SK-N-SH (cell line): ENCODE measurements around the gene MAMDC4. TPM values are rescaled to one million over a fixed set of nuclear protein-coding genes. Genes with fewer than 3 reads are reported as not detected.
"Not testable (repeated sequence)": the region's sequence is repeated elsewhere in the genome, so short reads cannot be mapped to it uniquely, and the experiment has no call there.

Experiments used
- CTCF ChIA-PET: fragments of 300-600, 350-600 bp; formaldehyde crosslinking; extraction: SDS; loops from one replicate; lab custom pipeline; 2021; lab: Yijun Ruan, JAX
- POLR2A ChIA-PET: fragments of 350-600 bp; sonication (Branson Sonifier 250); formaldehyde crosslinking; extraction: SDS; loops from one replicate; lab custom pipeline; 2020; ENCODE audit warnings: antibody characterized with exemption, inconsistent platforms; lab: Yijun Ruan, JAX
- DNase-seq: peaks from one replicate; pipeline ENCODE4 v3.0.0; 2012
- H2AFZ ChIP-seq: fragments of 200-600 bp; sonication (generic); 2 replicates; pipeline ENCODE4 v1.8.1; 2016; ENCODE audit warnings: antibody characterized with exemption, mild to moderate bottlenecking, low read depth
- H3F3A ChIP-seq: fragments of 200-600 bp; sonication (generic); replicated peaks from 2 replicates; pipeline ENCODE3; 2016; ENCODE audit warnings: antibody characterized with exemption, mild to moderate bottlenecking; ENCODE audit not compliant: insufficient read depth
- H3K27ac ChIP-seq, 2 experiments: fragments of 200-500 bp in 1 of 2; fragments of 200-600 bp in 1 of 2; sonication (Bioruptor generic) in 1 of 2; sonication (generic), shearing (Covaris generic) in 1 of 2; 2 replicates each; pipeline versions ENCODE4 v1.5.1 to v1.6.1; 2014 to 2016; ENCODE audit warnings: low read depth in 2 of 2, inconsistent platforms in 1 of 2, low read length in 1 of 2, mild to moderate bottlenecking in 1 of 2, mixed read lengths in 1 of 2
- H3K27me3 ChIP-seq: fragments of 200-600 bp; sonication (generic), shearing (Covaris generic); 2 replicates; pipeline ENCODE4 v1.6.1; 2016; ENCODE audit warnings: mixed run types; ENCODE audit not compliant: insufficient read depth
- H3K36me3 ChIP-seq, 2 experiments: fragments of 200-500 bp in 1 of 2; fragments of 200-600 bp in 1 of 2; sonication (Bioruptor generic) in 1 of 2; sonication (generic) in 1 of 2; replicated peaks in 1 of 2; 2 replicates each; pipeline versions ENCODE3 to v1.5.1; 2014 to 2016; ENCODE audit warnings: low read length in 1 of 2, mild to moderate bottlenecking in 1 of 2; ENCODE audit not compliant: insufficient read depth in 2 of 2, control insufficient read depth in 1 of 2
- H3K4me1 ChIP-seq, 2 experiments: fragments of 200-500 bp in 1 of 2; fragments of 200-600 bp in 1 of 2; sonication (Bioruptor generic) in 1 of 2; sonication (generic), shearing (Covaris generic) in 1 of 2; 2 replicates each; pipeline versions ENCODE4 v1.5.1 to v1.6.1; 2014 to 2016; ENCODE audit warnings: low read depth in 1 of 2, low read length in 1 of 2, mixed run types in 1 of 2; ENCODE audit not compliant: insufficient read depth in 2 of 2, control insufficient read depth in 1 of 2
- H3K4me2 ChIP-seq: fragments of 200-600 bp; sonication (generic), shearing (Covaris generic); 2 replicates; pipeline ENCODE4 v1.6.1; 2017; ENCODE audit warnings: mixed run types
- H3K4me3 ChIP-seq, 2 experiments: fragments of 200-500 bp in 1 of 2; fragments of 200-600 bp in 1 of 2; sonication (Bioruptor generic) in 1 of 2; sonication (generic), shearing (Covaris generic) in 1 of 2; 2 replicates each; pipeline versions ENCODE4 v1.5.1 to v1.8.1; 2014 to 2016; ENCODE audit warnings: low read depth in 2 of 2, inconsistent platforms in 1 of 2, low read length in 1 of 2, mild to moderate bottlenecking in 1 of 2, mixed read lengths in 1 of 2, moderate library complexity in 1 of 2
- H3K79me2 ChIP-seq: fragments of 200-600 bp; sonication (generic); 2 replicates; pipeline ENCODE4 v1.8.1; 2017; ENCODE audit warnings: mild to moderate bottlenecking; ENCODE audit not compliant: insufficient read depth
- H3K9ac ChIP-seq: fragments of 200-600 bp; sonication (generic); 2 replicates; pipeline ENCODE4 v1.6.1; 2017; ENCODE audit warnings: mixed run types
- H3K9me2 ChIP-seq: fragments of 200-600 bp; sonication (generic); 2 replicates; pipeline ENCODE4 v1.6.1; 2017; ENCODE audit warnings: mixed run types
- H3K9me3 ChIP-seq: fragments of 200-600 bp; sonication (generic); 2 replicates; pipeline ENCODE4 v1.6.1; 2017; ENCODE audit warnings: mixed run types, mild to moderate bottlenecking, moderate library complexity
- H4K20me1 ChIP-seq: fragments of 200-600 bp; sonication (generic); 2 replicates; pipeline ENCODE4 v1.6.1; 2017; ENCODE audit warnings: mild to moderate bottlenecking, mixed run types; ENCODE audit not compliant: insufficient read depth
- CHD2 ChIP-seq: fragments of 150-350 bp; IDR thresholded peaks from 2 replicates; pipeline ENCODE4 v1.6.1; 2018; ENCODE audit warnings: low read length; ENCODE audit not compliant: partially characterized antibody
- EP300 ChIP-seq, 2 experiments: IDR thresholded peaks; 2 replicates each; pipeline versions ENCODE4 v1.4.0 to v1.6.1; 2012; ENCODE audit warnings: borderline replicate concordance in 1 of 2, low read depth in 1 of 2, low read length in 1 of 2
- EZH2phosphoT487 ChIP-seq: fragments of 200-600 bp; sonication (generic); IDR thresholded peaks from 2 replicates; pipeline ENCODE4 v1.6.1; 2017; ENCODE audit warnings: low read depth, mixed run types, mild to moderate bottlenecking, antibody characterized with exemption, moderate library complexity, borderline replicate concordance
- GATA2 ChIP-seq: sonication (generic); formaldehyde crosslinking; IDR thresholded peaks from 2 replicates; pipeline ENCODE4 v1.5.0; 2020; ENCODE audit warnings: mild to moderate bottlenecking, missing genetic modification reagents
- IRF3 ChIP-seq: fragments of 150-350 bp; IDR thresholded peaks from 2 replicates; pipeline ENCODE4 v1.6.1; 2016; ENCODE audit warnings: mild to moderate bottlenecking, low read depth, low read length
- JUND ChIP-seq: IDR thresholded peaks from 2 replicates; pipeline ENCODE4 v1.4.0; 2012
- MAX ChIP-seq: IDR thresholded peaks from 2 replicates; pipeline ENCODE4 v1.4.0; 2012; ENCODE audit warnings: low read depth
- MEF2A ChIP-seq: IDR thresholded peaks from 2 replicates; pipeline ENCODE4 v1.4.0; 2012; ENCODE audit warnings: low read depth, borderline replicate concordance
- NFIC ChIP-seq: IDR thresholded peaks from 2 replicates; pipeline ENCODE4 v1.4.0; 2012; ENCODE audit warnings: borderline replicate concordance
- NRF1 ChIP-seq: IDR thresholded peaks from 2 replicates; pipeline ENCODE4 v1.6.1; 2012; ENCODE audit warnings: low read depth, mild to moderate bottlenecking, low read length
- RAD21 ChIP-seq: IDR thresholded peaks from 2 replicates; pipeline ENCODE4 v1.6.1; 2012; ENCODE audit warnings: mild to moderate bottlenecking, low read length
- RCOR1 ChIP-seq: fragments of 150-350 bp; IDR thresholded peaks from 2 replicates; pipeline ENCODE4 v1.6.1; 2017; ENCODE audit warnings: antibody characterized with exemption, low read length
- RXRA ChIP-seq: IDR thresholded peaks from 2 replicates; pipeline ENCODE4 v1.4.0; 2012; ENCODE audit warnings: low read depth, mild to moderate bottlenecking, borderline replicate concordance
- SIN3A ChIP-seq: IDR thresholded peaks from 2 replicates; pipeline ENCODE4 v1.6.1; 2012; ENCODE audit warnings: low read depth, mild to moderate bottlenecking, low read length, moderate library complexity, borderline replicate concordance
- TCF12 ChIP-seq: IDR thresholded peaks from 2 replicates; pipeline ENCODE4 v1.4.0; 2012
- TEAD4 ChIP-seq: IDR thresholded peaks from 2 replicates; pipeline ENCODE4 v1.4.0; 2012; ENCODE audit warnings: mild to moderate bottlenecking, borderline replicate concordance; ENCODE audit not compliant: insufficient read depth
- YY1 ChIP-seq: IDR thresholded peaks from 2 replicates; pipeline ENCODE4 v1.4.0; 2012; ENCODE audit warnings: low read depth, mild to moderate bottlenecking
- WGBS: methylation state at CpG from one replicate; pipeline ENCODE4 v1.1.6; 2017; ENCODE audit warnings: low lambda C conversion rate; 5-methylcytosine and 5-hydroxymethylcytosine counted together
- polyA plus RNA-seq, 3 experiments: library from polyadenylated mRNA; depleted of rRNA; stranded (reverse); fragments of >200 nt; gene quantifications; 2 replicates each; pipeline ENCODE4 v1.2.3, GENCODE V29; 2012
- TF ChIP-seq, protein P1 (sequence below): IDR thresholded peaks from 2 replicates; pipeline ENCODE4; 2012

MAMDC4 gene
- polyA plus RNA-seq, 1 of the 3 experiments (the other 2 are of a cell fraction): 4.2 TPM

- Histone ChIP-seq H3K4me1 (peaks cover 6 to 9% of the 10 kb centered on the region in 2 experiments; a peak in 1 of 4 replicates), H3K9me3 (0 out of 2 replicates have a peak, but pooled peaks cover 3% of the 10 kb centered on the region), H4K20me1 (no peaks in the 10 kb centered on the region), H3F3A (no peaks in the 10 kb centered on the region), H3K27ac (no peak overlapping the region), H3K4me3 (no peak overlapping the region), H3K27me3 (no peaks in the 10 kb centered on the region), H3K4me2 (no peak overlapping the region), H3K79me2 (peaks cover 37% of the 10 kb centered on the region), H3K9me2 (no peaks in the 10 kb centered on the region), H3K36me3 (peaks cover 5 to 14% of the 10 kb centered on the region in 2 experiments), H2AFZ (no peak overlapping the region), H3K9ac (no peak overlapping the region)
- WGBS: 92% methylated on average over 10 of the region's 11 CpGs
- DNase-seq: no peak
- TF ChIP-seq SIN3A (no peak), NRF1 (no peak), YY1 (no peak), CHD2 (no peak), GATA2 (CRISPR knock-in tag) (no peak), TCF12 (no peak), EP300 (IDR thresholded peaks at IDR 0.05; ENCODE audit: borderline replicate concordance in 1 of 2, low read depth in 1 of 2, low read length in 1 of 2) (no peak), JUND (no peak), EZH2phosphoT487 (no peak), RAD21 (no peak), MAX (no peak), TEAD4 (no peak), NFIC (no peak)
- CTCF ChIA-PET: interaction anchor here (0.7 kb wide), 1 partner anchor 14 kb away, joined by 3 read pairs; no protein-coding TSS in a partner anchor
- POLR2A ChIA-PET: interaction anchor here (1.4 kb wide), 1 partner anchor 18 kb away, joined by 3 read pairs; the partner anchor contains the start of gene TRAF2
Measured at GRCh38 chr9:136868644-136869043, 16.5 kb downstream of the MAMDC4 start.

- POLR2A ChIA-PET: interaction anchor here (1.4 kb wide), 1 partner anchor 17 kb away, joined by 3 read pairs; the partner anchor contains the start of gene TRAF2
- not testable (repeated sequence) for H3K27ac ChIP-seq, H3K36me3 ChIP-seq, H3K9ac ChIP-seq, H3K4me3 ChIP-seq, H3K4me2 ChIP-seq, H3K27me3 ChIP-seq, H3F3A ChIP-seq, DNase-seq, H3K9me3 ChIP-seq, H4K20me1 ChIP-seq, H2AFZ ChIP-seq, H3K4me1 ChIP-seq, H3K9me2 ChIP-seq
- peaks cover 27% of the 10 kb centered on the region for H3K79me2 ChIP-seq
- 98% methylated on average over 2 of the region's 2 CpGs for WGBS
- CTCF ChIA-PET: interaction anchor here (1.2 to 1.3 kb wide), 2 partner anchors 27 to 199 kb away, joined by 3 read pairs; partner anchors contain the start of gene AJM1
Measured at GRCh38 chr9:136869611-136870010, 17.5 kb downstream of the MAMDC4 start.

GRCh38 chr9:136875155-136875554, 23.0 kb downstream of the MAMDC4 start:
- H3K9me2 ChIP-seq: no peaks in the 10 kb centered on the region
- H3K36me3 ChIP-seq: no peaks in the 10 kb centered on the region
- H3K27ac ChIP-seq: no peak overlapping the region
- TF ChIP-seq TCF12 (no peak), EP300 (IDR thresholded peaks at IDR 0.05; ENCODE audit: borderline replicate concordance in 1 of 2, low read depth in 1 of 2, low read length in 1 of 2) (no peak), TEAD4 (no peak), RXRA (no peak), YY1 (no peak), RAD21 (no peak), SIN3A (no peak), IRF3 (no peak), MEF2A (no peak), EZH2phosphoT487 (no peak), RCOR1 (no peak), JUND (no peak)
- TF ChIP-seq, protein P1, sequence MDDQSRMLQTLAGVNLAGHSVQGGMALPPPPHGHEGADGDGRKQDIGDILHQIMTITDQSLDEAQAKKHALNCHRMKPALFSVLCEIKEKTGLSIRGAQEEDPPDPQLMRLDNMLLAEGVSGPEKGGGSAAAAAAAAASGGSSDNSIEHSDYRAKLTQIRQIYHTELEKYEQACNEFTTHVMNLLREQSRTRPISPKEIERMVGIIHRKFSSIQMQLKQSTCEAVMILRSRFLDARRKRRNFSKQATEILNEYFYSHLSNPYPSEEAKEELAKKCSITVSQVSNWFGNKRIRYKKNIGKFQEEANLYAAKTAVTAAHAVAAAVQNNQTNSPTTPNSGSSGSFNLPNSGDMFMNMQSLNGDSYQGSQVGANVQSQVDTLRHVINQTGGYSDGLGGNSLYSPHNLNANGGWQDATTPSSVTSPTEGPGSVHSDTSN: no peak
- no peak overlapping the region for H3K9ac ChIP-seq
- no peaks in the 10 kb centered on the region for H3K27me3 ChIP-seq
- POLR2A ChIA-PET: no interaction called here
- no peaks in the 10 kb centered on the region for H4K20me1 ChIP-seq
- H3K4me2 ChIP-seq: no peak overlapping the region
- CTCF ChIA-PET: interaction anchor here (0.9 kb wide), 1 partner anchor 160 kb away, joined by 3 read pairs; no protein-coding TSS in a partner anchor
- H3K9me3 ChIP-seq: 0 out of 2 replicates have a peak, but pooled peaks cover 3% of the 10 kb centered on the region
- no peaks in the 10 kb centered on the region for H3F3A ChIP-seq
- no peak for DNase-seq
- H3K4me3 ChIP-seq: no peak overlapping the region
- H2AFZ ChIP-seq: no peak overlapping the region
- no peaks in the 10 kb centered on the region for H3K79me2 ChIP-seq
- WGBS: 87% methylated on average over 6 of the region's 6 CpGs
- H3K4me1 ChIP-seq: no peaks in the 10 kb centered on the region
